ENCODE data around the gene LDLRAP1.
A peak's percentile ranks its signal among the peaks of the same experiment; 100 is the strongest.

LDLRAP1 gene

GRCh38 chr1:25566176-25566729 is 22.8 kb downstream of the LDLRAP1 start:
- no peak overlapping the region for H3K4me3 ChIP-seq (ENCODE audit: control insufficient read depth in 1 of 7, extremely low read depth in 1 of 7, insufficient read depth in 4 of 7, low read depth in 2 of 7, low read length in 6 of 7)
- ChIA-PET POLR2A (no interaction called here), CTCF (interaction anchor here (0.7 to 1.8 kb wide), 6 partner anchors 9 to 229 kb away, joined by 3 to 5 read pairs (median 4); no protein-coding TSS in a partner anchor)
- no peak overlapping the region for H3K27ac ChIP-seq (ENCODE audit: insufficient read depth in 1 of 2, low read depth in 1 of 2, low read length in 2 of 2, poor library complexity in 1 of 2, severe bottlenecking in 2 of 2)
- 59% methylated on average over 9 of the region's 9 CpGs for WGBS (ENCODE audit: insufficient coverage)
- peaks cover 2 to 18% (median 6%) of the 10 kb centered on the region in 4 experiments for H3K36me3 ChIP-seq (ENCODE audit: control insufficient read depth in 4 of 4, insufficient read depth in 4 of 4, low read length in 3 of 4)
- no peaks in the 10 kb centered on the region for H3K27me3 ChIP-seq (replicated peaks in 2 of 5; ENCODE audit: control insufficient read depth in 4 of 5, insufficient read depth in 5 of 5, low read length in 4 of 5)
- peaks cover 9 to 46% (median 35%) of the 10 kb centered on the region in 4 experiments for H3K4me1 ChIP-seq (ENCODE audit: control extremely low read depth in 1 of 4, control insufficient read depth in 4 of 4, insufficient read depth in 4 of 4, low read length in 3 of 4)
- no peaks in the 10 kb centered on the region for H3K9me3 ChIP-seq (ENCODE audit: control extremely low read depth in 1 of 5, control insufficient read depth in 4 of 5, insufficient read depth in 2 of 5, low read depth in 1 of 5, low read length in 4 of 5)
- no peak for DNase-seq

DNA sequence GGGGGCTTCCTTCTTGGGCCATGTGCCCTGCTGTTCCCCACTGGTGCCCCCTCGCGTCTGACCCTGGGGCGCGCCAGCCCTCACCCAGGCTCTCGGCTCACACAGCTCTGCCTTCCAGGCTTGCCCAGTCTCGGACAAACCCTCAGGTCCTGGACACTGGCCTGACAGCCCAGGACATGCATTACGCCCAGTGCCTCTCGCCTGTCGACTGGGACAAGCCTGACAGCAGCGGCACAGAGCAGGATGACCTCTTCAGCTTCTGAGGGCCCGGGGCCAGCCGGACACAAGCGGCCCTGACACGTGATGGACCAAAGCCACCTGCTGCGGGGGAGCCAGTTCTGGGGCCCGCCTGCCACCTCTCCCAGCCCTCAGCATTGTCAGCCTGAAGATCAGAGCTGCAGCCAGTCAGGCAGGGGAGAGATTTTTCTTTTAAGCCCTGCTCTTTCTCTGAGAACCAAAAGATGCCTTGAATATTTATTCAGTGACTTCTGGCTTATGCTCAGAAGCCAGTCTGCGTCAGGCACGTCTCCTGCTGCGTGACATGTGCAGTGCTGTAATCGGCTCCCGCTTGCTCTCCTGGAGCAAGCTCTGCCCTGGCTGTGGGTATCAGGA is 23.4 kb downstream of the LDLRAP1 start:
- Histone ChIP-seq H3K4me1 (ENCODE audit: control extremely low read depth in 1 of 4, control insufficient read depth in 4 of 4, insufficient read depth in 4 of 4, low read length in 3 of 4) (peaks cover 3 to 40% (median 29%) of the 10 kb centered on the region in 4 experiments), H3K27me3 (replicated peaks in 2 of 5; ENCODE audit: control insufficient read depth in 4 of 5, insufficient read depth in 5 of 5, low read length in 4 of 5) (no peaks in the 10 kb centered on the region)

GRCh38 chr1:25567710-25568089 is 24.3 kb downstream of the LDLRAP1 start:
- no peak overlapping the region for H3K27ac ChIP-seq (ENCODE audit: insufficient read depth in 1 of 2, low read depth in 1 of 2, low read length in 2 of 2, poor library complexity in 1 of 2, severe bottlenecking in 2 of 2)
- H3K9me3 ChIP-seq (ENCODE audit: control extremely low read depth in 1 of 5, control insufficient read depth in 4 of 5, insufficient read depth in 2 of 5, low read depth in 1 of 5, low read length in 4 of 5) = no peaks in the 10 kb centered on the region
- no peak overlapping the region for H3K4me3 ChIP-seq (ENCODE audit: control insufficient read depth in 1 of 7, extremely low read depth in 1 of 7, insufficient read depth in 4 of 7, low read depth in 2 of 7, low read length in 6 of 7)
- H3K4me1 ChIP-seq (ENCODE audit: control extremely low read depth in 1 of 4, control insufficient read depth in 4 of 4, insufficient read depth in 4 of 4, low read length in 3 of 4) = peaks cover 0 to 32% (median 20%) of the 10 kb centered on the region in 4 experiments
- POLR2A ChIA-PET = no interaction called here
- CTCF ChIA-PET = interaction anchor here (0.6 to 1.1 kb wide), 3 partner anchors 10 to 114 kb away, joined by 3 to 4 read pairs (median 3); no protein-coding TSS in a partner anchor
- no peak for DNase-seq
- H3K36me3 ChIP-seq (ENCODE audit: control insufficient read depth in 4 of 4, insufficient read depth in 4 of 4, low read length in 3 of 4) = peaks cover 2 to 18% (median 6%) of the 10 kb centered on the region in 4 experiments
- H3K27me3 ChIP-seq (replicated peaks in 2 of 5; ENCODE audit: control insufficient read depth in 4 of 5, insufficient read depth in 5 of 5, low read length in 4 of 5) = no peaks in the 10 kb centered on the region
- 94% methylated on average over 10 of the region's 10 CpGs for WGBS (ENCODE audit: insufficient coverage)

More for the DNA sequence above, 23.4 kb downstream of the LDLRAP1 start:
- CTCF ChIA-PET = interaction anchor here (0.7 to 1.8 kb wide), 5 partner anchors 9 to 228 kb away, joined by 3 to 4 read pairs (median 3); no protein-coding TSS in a partner anchor
- Histone ChIP-seq H3K27ac (ENCODE audit: insufficient read depth in 1 of 2, low read depth in 1 of 2, low read length in 2 of 2, poor library complexity in 1 of 2, severe bottlenecking in 2 of 2) (no peak overlapping the region), H3K36me3 (ENCODE audit: control insufficient read depth in 4 of 4, insufficient read depth in 4 of 4, low read length in 3 of 4) (peaks cover 2 to 18% (median 6%) of the 10 kb centered on the region in 4 experiments), H3K9me3 (ENCODE audit: control extremely low read depth in 1 of 5, control insufficient read depth in 4 of 5, insufficient read depth in 2 of 5, low read depth in 1 of 5, low read length in 4 of 5) (no peaks in the 10 kb centered on the region), H3K4me3 (ENCODE audit: control insufficient read depth in 1 of 7, extremely low read depth in 1 of 7, insufficient read depth in 4 of 7, low read depth in 2 of 7, low read length in 6 of 7) (no peak overlapping the region)
- WGBS (ENCODE audit: insufficient coverage) = 83% methylated on average over 21 of the region's 21 CpGs
- POLR2A ChIA-PET = no interaction called here
- DNase-seq = peak in 1 of 3 donors; percentile 67

- H3K9me3 ChIP-seq (ENCODE audit: control extremely low read depth in 1 of 5, control insufficient read depth in 4 of 5, insufficient read depth in 2 of 5, low read depth in 1 of 5, low read length in 4 of 5) = no peaks in the 10 kb centered on the region
- no peak overlapping the region for H3K4me3 ChIP-seq (ENCODE audit: control insufficient read depth in 1 of 7, extremely low read depth in 1 of 7, insufficient read depth in 4 of 7, low read depth in 2 of 7, low read length in 6 of 7)
- peaks cover 2 to 18% (median 6%) of the 10 kb centered on the region in 4 experiments for H3K36me3 ChIP-seq (ENCODE audit: control insufficient read depth in 4 of 4, insufficient read depth in 4 of 4, low read length in 3 of 4)
- 90% methylated on average over 21 of the region's 21 CpGs for WGBS (ENCODE audit: insufficient coverage)
- no peaks in the 10 kb centered on the region for H3K27me3 ChIP-seq (replicated peaks in 2 of 5; ENCODE audit: control insufficient read depth in 4 of 5, insufficient read depth in 5 of 5, low read length in 4 of 5)
- ChIA-PET CTCF (interaction anchor here (0.6 to 1.1 kb wide), 2 partner anchors 9 to 114 kb away, joined by 3 to 4 read pairs; no protein-coding TSS in a partner anchor), POLR2A (no interaction called here)
- H3K27ac ChIP-seq (ENCODE audit: insufficient read depth in 1 of 2, low read depth in 1 of 2, low read length in 2 of 2, poor library complexity in 1 of 2, severe bottlenecking in 2 of 2) = no peak overlapping the region
- peaks cover 0 to 27% (median 17%) of the 10 kb centered on the region in 4 experiments for H3K4me1 ChIP-seq (ENCODE audit: control extremely low read depth in 1 of 4, control insufficient read depth in 4 of 4, insufficient read depth in 4 of 4, low read length in 3 of 4)
- DNase-seq = no peak
Measured at GRCh38 chr1:25568090-25568833, 24.9 kb downstream of the LDLRAP1 start.

GRCh38 chr1:25568834-25569596 is 25.6 kb downstream of the LDLRAP1 start:
- Histone ChIP-seq H3K4me3 (ENCODE audit: control insufficient read depth in 1 of 7, extremely low read depth in 1 of 7, insufficient read depth in 4 of 7, low read depth in 2 of 7, low read length in 6 of 7) (no peak overlapping the region), H3K9me3 (ENCODE audit: control extremely low read depth in 1 of 5, control insufficient read depth in 4 of 5, insufficient read depth in 2 of 5, low read depth in 1 of 5, low read length in 4 of 5) (no peaks in the 10 kb centered on the region), H3K27me3 (replicated peaks in 2 of 5; ENCODE audit: control insufficient read depth in 4 of 5, insufficient read depth in 5 of 5, low read length in 4 of 5) (no peaks in the 10 kb centered on the region), H3K36me3 (ENCODE audit: control insufficient read depth in 4 of 4, insufficient read depth in 4 of 4, low read length in 3 of 4) (peaks cover 0 to 13% (median 4%) of the 10 kb centered on the region in 4 experiments), H3K4me1 (ENCODE audit: control extremely low read depth in 1 of 4, control insufficient read depth in 4 of 4, insufficient read depth in 4 of 4, low read length in 3 of 4) (peaks cover 0 to 21% (median 16%) of the 10 kb centered on the region in 4 experiments), H3K27ac (ENCODE audit: insufficient read depth in 1 of 2, low read depth in 1 of 2, low read length in 2 of 2, poor library complexity in 1 of 2, severe bottlenecking in 2 of 2) (no peak overlapping the region)
- 95% methylated on average over 14 of the region's 21 CpGs for WGBS (ENCODE audit: insufficient coverage)
- no peak for DNase-seq
- ChIA-PET POLR2A (no interaction called here), CTCF (interaction anchor here (0.8 kb wide), 1 partner anchor 20 kb away, joined by 3 read pairs; no protein-coding TSS in a partner anchor)

- Histone ChIP-seq H3K4me1 (ENCODE audit: control extremely low read depth in 1 of 4, control insufficient read depth in 4 of 4, insufficient read depth in 4 of 4, low read length in 3 of 4) (peaks cover 0 to 18% (median 14%) of the 10 kb centered on the region in 4 experiments), H3K27me3 (replicated peaks in 2 of 5; ENCODE audit: control insufficient read depth in 4 of 5, insufficient read depth in 5 of 5, low read length in 4 of 5) (no peaks in the 10 kb centered on the region), H3K9me3 (ENCODE audit: control extremely low read depth in 1 of 5, control insufficient read depth in 4 of 5, insufficient read depth in 2 of 5, low read depth in 1 of 5, low read length in 4 of 5) (no peaks in the 10 kb centered on the region), H3K36me3 (ENCODE audit: control insufficient read depth in 4 of 4, insufficient read depth in 4 of 4, low read length in 3 of 4) (peaks cover 0 to 7% (median 2%) of the 10 kb centered on the region in 4 experiments), H3K4me3 (ENCODE audit: control insufficient read depth in 1 of 7, extremely low read depth in 1 of 7, insufficient read depth in 4 of 7, low read depth in 2 of 7, low read length in 6 of 7) (no peak overlapping the region), H3K27ac (ENCODE audit: insufficient read depth in 1 of 2, low read depth in 1 of 2, low read length in 2 of 2, poor library complexity in 1 of 2, severe bottlenecking in 2 of 2) (no peak overlapping the region)
- DNase-seq = no peak
- POLR2A ChIA-PET = no interaction called here
- WGBS (ENCODE audit: insufficient coverage) = 95% methylated on average over 18 of the region's 18 CpGs
- CTCF ChIA-PET = interaction anchor here (0.8 kb wide), 1 partner anchor 20 kb away, joined by 3 read pairs; no protein-coding TSS in a partner anchor
Measured at GRCh38 chr1:25569597-25570396, 26.4 kb downstream of the LDLRAP1 start.
